ENCODE data around the gene NFAM1. TPM values are rescaled to one million over a fixed set of nuclear protein-coding genes. Genes with fewer than 3 reads are reported as not detected.

The NFAM1 gene
- total and polyA plus RNA-seq, 2 of the 13 experiments (the other 11 are each of a cell fraction or from before 2014, with no cell fraction given) = 0.03 TPM; not detected in 1

- TF ChIP-seq ZNF800 (CRISPR knock-in tag; IDR thresholded peaks at IDR 0.05) = no peak
- TF ChIP-seq RAD21 (CRISPR knock-in tag; IDR thresholded peaks at IDR 0.05) = no peak
- no peak for TF ChIP-seq NPAS2 (CRISPR knock-in tag; IDR thresholded peaks at IDR 0.05; ENCODE audit: borderline replicate concordance)
- no peak for TF ChIP-seq ZNF607 (CRISPR knock-in tag; IDR thresholded peaks at IDR 0.05; ENCODE audit: borderline replicate concordance)
- TF ChIP-seq TIGD3 (CRISPR knock-in tag; IDR thresholded peaks at IDR 0.05; ENCODE audit: borderline replicate concordance) = no peak
- peak; percentile 33; the same call in 1 of the 2 replicates for TF ChIP-seq HDAC2 (CRISPR knock-in tag; IDR thresholded peaks at IDR 0.05)
- no peak for TF ChIP-seq ZNF563 (CRISPR knock-in tag; IDR thresholded peaks at IDR 0.05)
- TF ChIP-seq ZNF740 (CRISPR knock-in tag; IDR thresholded peaks at IDR 0.05) = no peak
- no peak for TF ChIP-seq ZNF234 (CRISPR knock-in tag; conservative IDR thresholded peaks at IDR 0.05)
- TF ChIP-seq SUZ12 (IDR thresholded peaks at IDR 0.05; ENCODE audit: low read depth, low read length) = no peak
- TF ChIP-seq ZNF326 (CRISPR knock-in tag; IDR thresholded peaks at IDR 0.05; ENCODE audit: borderline replicate concordance) = no peak
- TF ChIP-seq ZIK1 (CRISPR knock-in tag; IDR thresholded peaks at IDR 0.05; ENCODE audit: borderline replicate concordance, low read depth) = no peak
- TF ChIP-seq IKZF4 (CRISPR knock-in tag; IDR thresholded peaks at IDR 0.05; ENCODE audit: borderline replicate concordance, low read depth, not compliant biosample characterization) = no peak
- no peak for TF ChIP-seq MATR3 (CRISPR knock-in tag; IDR thresholded peaks at IDR 0.05)
- no peak for TF ChIP-seq YEATS2 (CRISPR knock-in tag; IDR thresholded peaks at IDR 0.05; ENCODE audit: borderline replicate concordance)
- TF ChIP-seq POLR2G (IDR thresholded peaks at IDR 0.05; ENCODE audit: low read depth, low read length) = no peak
- TF ChIP-seq DPF2 (CRISPR knock-in tag; IDR thresholded peaks at IDR 0.05; ENCODE audit: borderline replicate concordance, low read depth) = no peak
- no peak for TF ChIP-seq ZNF841 (CRISPR knock-in tag; IDR thresholded peaks at IDR 0.05; ENCODE audit: borderline replicate concordance)
- TF ChIP-seq ZNF546 (CRISPR knock-in tag; conservative IDR thresholded peaks at IDR 0.05) = no peak
- no peak for TF ChIP-seq ZNF207 (IDR thresholded peaks at IDR 0.05; ENCODE audit: borderline replicate concordance)
- 0 out of 2 replicates have a peak, but pooled peaks have one; percentile 18 for TF ChIP-seq MED1 (CRISPR knock-in tag; IDR thresholded peaks at IDR 0.05)
- no peak for TF ChIP-seq ZNF704 (CRISPR knock-in tag; IDR thresholded peaks at IDR 0.05; ENCODE audit: borderline replicate concordance)
- no peak for TF ChIP-seq FOXM1 (CRISPR knock-in tag; IDR thresholded peaks at IDR 0.05)
- no peak for TF ChIP-seq ZNF292 (CRISPR knock-in tag; IDR thresholded peaks at IDR 0.05; ENCODE audit: borderline replicate concordance, low read depth)
- TF ChIP-seq ZNF501 (CRISPR knock-in tag; IDR thresholded peaks at IDR 0.05) = no peak
- TF ChIP-seq ZNF7 (CRISPR knock-in tag; IDR thresholded peaks at IDR 0.05) = no peak
- TF ChIP-seq MAFF (IDR thresholded peaks at IDR 0.05; ENCODE audit: low read depth, low read length) = no peak
Observed at GRCh38 chr22:42414565-42415303, 17.5 kb downstream of the NFAM1 start (continued).
